Activated CD8-positive, alpha-beta memory T cell treated with anti-CD3 and anti-CD28 coated beads, Interleukin-2, amount 50 U/mL, for 48 hours (primary cell): ENCODE results near the gene SCGB2A2.

Experiments
- DNase-seq: peaks from one replicate; pipeline ENCODE4 v3.0.0-alpha.2; 2020

SCGB2A2 gene

GRCh38 chr11:62269654-62270278 is at the start of gene SCGB2A2:
SCGB2A2 (plus strand) TSS chr11:62270158; CDS start chr11:62270217, 59 bp downstream.
- no peak for DNase-seq

GRCh38 chr11:62221498-62221897 is 48.5 kb upstream of the SCGB2A2 start:
- DNase-seq = no peak

- no peak for DNase-seq
Observed at GRCh38 chr11:62223095-62223494, 46.9 kb upstream of the SCGB2A2 start.

- DNase-seq = no peak
Observed at GRCh38 chr11:62233730-62234129, 36.2 kb upstream of the SCGB2A2 start.

DNA sequence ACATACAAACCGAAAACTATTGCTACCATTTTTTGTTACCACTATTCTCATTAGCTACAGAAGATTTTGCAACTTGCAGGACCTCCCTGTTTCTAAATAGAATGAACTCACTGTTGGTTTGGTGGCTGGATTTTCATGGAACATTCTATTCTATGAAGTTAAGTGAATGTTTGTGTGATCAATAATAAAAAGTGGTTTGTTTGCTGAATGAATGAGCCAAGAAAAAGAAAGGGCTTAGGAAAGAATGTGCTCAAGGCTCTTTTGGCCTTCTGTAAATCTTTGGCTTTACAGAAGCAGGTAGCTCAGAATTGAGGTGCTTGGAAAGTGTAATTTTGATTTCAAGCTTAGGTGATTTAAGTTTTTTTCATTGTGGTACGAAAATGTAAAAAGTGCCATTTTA is 33.8 kb upstream of the SCGB2A2 start:
- DNase-seq = no peak

GRCh38 chr11:62237499-62237898 is 32.5 kb upstream of the SCGB2A2 start:
- no peak for DNase-seq

DNA sequence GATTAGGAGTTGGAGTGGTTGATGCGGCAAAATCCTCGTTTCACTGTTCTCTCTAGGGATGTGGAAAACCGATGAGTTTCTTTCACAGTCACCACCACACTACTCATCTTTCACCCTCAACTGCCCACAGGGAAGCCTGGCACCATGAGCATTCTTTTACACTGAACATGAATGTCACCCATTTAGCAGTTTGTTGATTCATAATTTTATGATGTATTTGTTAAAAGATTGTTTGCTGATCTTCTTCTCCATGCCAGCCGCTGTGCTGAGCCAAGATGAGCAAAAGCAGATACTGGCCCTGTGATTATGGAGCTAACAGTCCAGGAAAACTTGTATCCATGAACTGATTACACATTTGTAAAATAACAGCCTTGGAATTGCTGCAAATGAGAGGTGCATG is 31.8 kb upstream of the SCGB2A2 start:
- no peak for DNase-seq

DNA sequence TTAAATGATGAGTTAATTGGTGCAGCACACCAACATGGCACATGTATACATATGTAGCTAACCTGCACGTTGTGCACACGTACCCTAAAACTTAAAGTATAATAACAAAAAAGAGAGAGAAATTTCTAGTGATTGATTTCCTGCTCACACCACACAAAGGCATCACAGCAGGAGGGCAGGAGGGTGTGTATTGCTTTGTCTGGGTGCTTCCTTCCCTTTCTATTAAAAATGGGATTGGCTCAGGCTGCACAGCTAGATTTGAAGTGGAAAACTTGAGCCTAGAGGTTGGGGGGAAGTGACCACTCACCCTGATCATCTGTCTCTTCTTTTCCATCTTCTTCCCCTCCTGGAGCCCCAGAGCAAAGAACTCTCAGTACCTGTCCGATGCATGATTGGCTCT is 28.9 kb upstream of the SCGB2A2 start:
- DNase-seq = no peak

DNA sequence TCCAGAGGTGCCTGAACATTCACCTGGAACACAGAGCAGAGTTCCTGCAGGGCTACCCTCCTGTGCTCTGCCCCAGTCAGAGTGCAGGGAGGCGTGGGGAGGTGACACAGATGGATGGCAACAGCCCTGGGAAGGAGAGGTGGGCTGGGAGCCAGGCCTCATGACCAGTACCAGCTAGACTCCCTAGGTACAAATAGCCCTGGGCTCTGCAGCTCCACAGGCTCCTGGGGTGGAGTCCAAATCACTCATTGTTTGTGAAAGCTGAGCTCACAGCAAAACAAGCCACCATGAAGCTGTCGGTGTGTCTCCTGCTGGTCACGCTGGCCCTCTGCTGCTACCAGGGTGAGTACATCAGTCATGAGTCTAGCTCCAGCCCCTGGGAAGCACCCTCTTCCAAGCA is 27.9 kb upstream of the SCGB2A2 start, which contains the start of gene SCGB1D2:
SCGB1D2 (plus strand) TSS at position 219 of the 400 bp plus-strand sequence; CDS start at position 288, 69 bp downstream.
- DNase-seq = no peak

GRCh38 chr11:62245271-62245753 is 24.6 kb upstream of the SCGB2A2 start:
- no peak for DNase-seq

DNA sequence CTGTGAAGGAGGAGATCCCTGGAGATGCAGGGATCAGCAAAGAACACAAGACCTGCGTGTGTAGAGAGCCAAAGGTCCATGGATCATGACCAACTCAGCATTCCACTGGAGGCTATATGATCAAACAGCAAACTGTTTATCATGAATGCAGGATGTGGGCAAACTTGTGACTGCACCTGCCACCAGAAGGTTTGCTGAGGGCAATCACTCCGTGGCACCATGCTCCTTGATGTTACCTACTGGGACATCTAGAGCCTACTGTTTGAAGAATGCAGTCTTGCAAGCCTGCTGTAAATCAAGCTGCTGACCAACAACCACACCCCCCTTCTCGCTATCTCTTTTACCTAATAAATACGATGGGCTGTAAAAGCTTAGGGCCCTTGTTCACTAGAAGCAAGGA is 18.3 kb upstream of the SCGB2A2 start:
- no peak for DNase-seq

DNA sequence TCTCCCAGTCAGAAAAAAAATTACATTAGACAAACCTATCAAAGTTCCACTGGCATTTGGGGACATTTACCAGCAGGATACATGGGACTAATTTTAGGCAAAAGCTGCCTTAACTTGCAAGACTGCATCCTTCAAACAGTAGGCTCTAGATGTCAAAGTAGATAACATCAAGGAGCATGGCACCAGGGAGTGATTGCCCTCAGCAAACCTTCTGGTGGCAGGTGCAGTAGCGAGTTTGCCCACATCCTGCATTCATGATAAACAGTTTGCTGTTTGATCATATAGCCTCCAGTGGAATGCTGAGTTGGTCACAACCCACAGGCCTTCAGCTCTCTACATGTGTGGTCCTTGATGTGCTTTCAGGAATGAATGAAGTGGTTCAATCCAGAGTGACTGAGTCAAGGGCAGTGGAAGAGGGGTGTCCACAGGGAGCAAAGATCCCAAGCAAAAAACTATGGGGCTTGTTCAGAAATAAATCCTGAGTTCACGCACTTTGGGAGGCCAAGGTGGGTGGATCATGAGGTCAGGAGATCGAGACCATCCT is 15.9 kb upstream of the SCGB2A2 start:
- DNase-seq = no peak

- DNase-seq = no peak
Observed at GRCh38 chr11:62256281-62256680, 13.7 kb upstream of the SCGB2A2 start.

DNA sequence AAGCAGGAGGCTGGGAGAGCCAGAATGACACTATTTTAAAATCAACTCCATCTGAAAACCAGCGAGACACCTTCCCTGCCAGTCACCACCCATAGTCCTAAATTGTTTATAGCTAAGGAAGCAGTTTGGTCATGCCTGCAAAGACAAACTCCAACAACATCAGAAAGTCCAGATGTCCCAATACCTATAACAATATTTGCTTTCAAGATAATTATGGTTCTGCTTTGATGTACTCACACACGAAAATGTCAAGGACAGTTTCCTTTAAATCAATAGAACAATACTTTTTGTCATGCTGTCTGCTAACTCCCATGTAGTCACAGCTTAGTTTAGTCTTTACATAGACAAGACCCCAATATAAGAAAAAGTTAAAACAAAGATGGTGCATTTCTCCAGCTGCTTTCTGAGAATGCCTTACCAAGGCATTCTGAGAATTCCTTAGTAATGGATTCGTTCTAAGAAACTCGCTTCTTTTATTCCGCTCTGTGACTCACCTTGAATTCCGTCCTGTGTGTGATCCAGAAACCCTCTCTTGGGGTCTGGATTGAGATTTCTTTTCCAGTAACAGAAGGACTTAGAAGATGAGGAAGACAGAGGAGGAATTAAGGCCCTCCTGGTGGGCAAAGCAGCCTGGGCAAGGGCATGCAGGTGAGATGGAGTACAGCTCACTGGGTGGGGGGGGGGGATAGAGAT is 9.6 kb upstream of the SCGB2A2 start:
- no peak for DNase-seq

DNA sequence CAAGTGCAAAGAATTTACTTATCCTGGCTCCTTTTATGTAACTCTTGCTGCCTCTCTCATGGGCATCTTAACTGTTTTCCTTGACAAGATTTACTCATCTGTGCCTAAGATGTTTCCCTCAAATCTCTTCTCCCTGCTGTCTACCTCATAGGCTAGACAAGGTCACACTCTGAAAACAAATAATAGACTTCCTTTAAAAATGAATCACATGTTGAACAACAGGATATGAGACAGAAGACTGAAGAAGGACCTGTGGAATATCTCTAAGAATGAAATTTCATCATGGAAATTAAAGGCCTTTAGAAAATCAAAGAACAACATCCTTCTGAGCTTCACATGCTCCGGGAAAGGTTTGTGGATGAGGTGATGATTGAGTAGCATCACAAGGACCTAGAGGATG is 6.0 kb upstream of the SCGB2A2 start:
- no peak for DNase-seq

DNA sequence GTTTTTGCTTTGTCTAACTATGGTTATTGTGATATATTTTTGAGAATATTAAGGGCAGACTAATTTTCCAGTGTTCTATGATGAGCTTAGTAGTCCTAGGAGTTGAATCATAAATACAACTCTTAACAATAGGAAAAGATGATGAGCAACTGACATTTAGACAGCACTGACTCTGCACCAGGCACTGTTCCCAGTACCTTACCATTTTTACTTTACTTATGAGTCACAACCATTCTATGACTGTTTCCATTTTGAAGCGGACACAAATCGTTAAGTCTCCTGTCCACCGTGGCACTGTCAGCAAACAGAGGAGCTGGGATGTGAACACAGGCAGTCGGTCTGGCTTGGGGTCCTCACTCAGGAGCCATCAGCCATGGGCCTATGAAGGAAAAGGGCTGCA is 3.4 kb upstream of the SCGB2A2 start:
- no peak for DNase-seq

- DNase-seq = no peak
Observed at GRCh38 chr11:62267050-62267449, 2.9 kb upstream of the SCGB2A2 start.

- no peak for DNase-seq
Observed at GRCh38 chr11:62267576-62267975, 2.4 kb upstream of the SCGB2A2 start.

GRCh38 chr11:62273284-62273683 is 3.3 kb downstream of the SCGB2A2 start:
- DNase-seq = no peak

GRCh38 chr11:62273789-62274275 is 3.9 kb downstream of the SCGB2A2 start:
- no peak for DNase-seq

DNA sequence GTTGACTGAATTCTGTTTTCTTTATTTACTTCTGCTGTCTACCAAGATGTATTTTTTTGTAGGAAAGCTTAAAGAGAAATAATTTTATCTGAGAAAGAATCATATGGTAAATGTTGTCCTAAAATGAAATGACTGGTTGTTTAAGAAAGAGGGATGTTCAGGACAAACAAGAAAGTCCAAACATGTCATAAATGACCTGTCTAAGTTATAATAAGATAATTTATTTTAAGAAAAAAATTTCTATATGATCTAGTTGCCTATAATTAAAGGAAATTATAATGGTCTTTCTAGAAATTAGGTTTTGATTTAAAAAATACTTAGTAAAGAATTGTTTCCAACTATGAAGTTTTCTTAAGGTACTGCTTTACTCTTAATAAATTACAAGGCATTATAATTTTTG is 10.5 kb downstream of the SCGB2A2 start:
- no peak for DNase-seq

DNA sequence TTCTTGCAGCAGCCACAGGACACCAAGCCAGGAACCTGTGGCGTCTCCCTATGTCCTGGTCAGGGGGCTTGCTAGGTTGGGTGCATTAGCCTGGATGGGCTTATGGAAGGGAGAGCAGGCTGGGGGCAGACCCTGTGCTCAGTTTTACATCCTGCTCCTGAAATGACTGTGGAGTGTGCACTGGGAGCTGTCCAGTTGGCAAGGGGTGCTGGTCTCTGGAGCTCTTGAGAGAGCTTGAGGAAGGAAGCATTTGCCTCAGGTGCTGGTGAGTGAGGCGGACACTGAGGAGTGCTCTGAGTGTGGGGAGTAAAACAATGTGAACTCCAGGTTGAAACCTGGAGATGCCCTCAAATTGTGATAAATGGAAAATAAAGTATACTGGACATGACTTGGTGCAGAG is 25.5 kb downstream of the SCGB2A2 start:
- DNase-seq = no peak

DNA sequence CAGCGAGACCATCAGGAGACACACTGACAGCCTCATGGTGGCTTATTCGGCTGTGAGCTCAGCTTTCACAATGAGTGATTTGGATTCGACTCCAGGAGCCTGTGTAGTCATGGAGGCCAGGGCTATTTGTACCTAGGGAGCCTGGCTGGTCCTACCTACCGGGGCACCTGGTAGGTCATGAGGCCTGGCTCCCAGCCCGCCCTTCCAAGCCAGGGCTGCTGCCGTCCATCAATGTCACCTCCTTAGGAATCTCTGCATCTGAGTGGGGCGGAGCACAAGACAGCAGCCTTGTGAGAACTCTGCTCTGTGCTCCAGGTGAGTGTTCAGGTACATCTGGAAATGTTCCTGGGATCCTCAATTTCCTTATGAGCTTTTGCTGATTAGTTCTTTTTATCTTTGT is 29.0 kb downstream of the SCGB2A2 start, which contains the start of gene SCGB1D4:
SCGB1D4 (minus strand) TSS at position 101 of the 400 bp plus-strand sequence; CDS start at position 36, 65 bp downstream.
- DNase-seq = no peak

DNA sequence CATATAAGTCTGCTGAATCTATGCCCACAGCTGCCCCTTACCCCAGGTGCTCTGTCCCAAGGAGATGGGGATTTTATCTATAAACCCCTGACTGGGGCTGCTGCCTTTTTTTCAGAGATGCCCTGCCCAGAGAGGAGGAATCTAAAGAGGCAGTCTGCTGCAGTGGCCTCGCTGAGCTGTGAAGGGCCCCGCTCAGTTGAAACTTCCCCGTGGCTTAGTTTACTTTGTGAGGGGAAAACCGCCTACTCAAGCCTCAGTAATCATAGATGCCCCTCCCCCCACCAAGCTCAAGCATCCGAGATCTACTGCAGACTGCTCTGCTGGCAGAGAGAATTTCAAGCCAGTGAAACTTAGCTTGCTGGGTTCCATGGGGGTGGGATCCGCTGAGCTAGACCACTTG is 36.3 kb downstream of the SCGB2A2 start:
- DNase-seq = no peak
